ENCODE measurements around the gene MTHFSD.

MTHFSD gene

DNA sequence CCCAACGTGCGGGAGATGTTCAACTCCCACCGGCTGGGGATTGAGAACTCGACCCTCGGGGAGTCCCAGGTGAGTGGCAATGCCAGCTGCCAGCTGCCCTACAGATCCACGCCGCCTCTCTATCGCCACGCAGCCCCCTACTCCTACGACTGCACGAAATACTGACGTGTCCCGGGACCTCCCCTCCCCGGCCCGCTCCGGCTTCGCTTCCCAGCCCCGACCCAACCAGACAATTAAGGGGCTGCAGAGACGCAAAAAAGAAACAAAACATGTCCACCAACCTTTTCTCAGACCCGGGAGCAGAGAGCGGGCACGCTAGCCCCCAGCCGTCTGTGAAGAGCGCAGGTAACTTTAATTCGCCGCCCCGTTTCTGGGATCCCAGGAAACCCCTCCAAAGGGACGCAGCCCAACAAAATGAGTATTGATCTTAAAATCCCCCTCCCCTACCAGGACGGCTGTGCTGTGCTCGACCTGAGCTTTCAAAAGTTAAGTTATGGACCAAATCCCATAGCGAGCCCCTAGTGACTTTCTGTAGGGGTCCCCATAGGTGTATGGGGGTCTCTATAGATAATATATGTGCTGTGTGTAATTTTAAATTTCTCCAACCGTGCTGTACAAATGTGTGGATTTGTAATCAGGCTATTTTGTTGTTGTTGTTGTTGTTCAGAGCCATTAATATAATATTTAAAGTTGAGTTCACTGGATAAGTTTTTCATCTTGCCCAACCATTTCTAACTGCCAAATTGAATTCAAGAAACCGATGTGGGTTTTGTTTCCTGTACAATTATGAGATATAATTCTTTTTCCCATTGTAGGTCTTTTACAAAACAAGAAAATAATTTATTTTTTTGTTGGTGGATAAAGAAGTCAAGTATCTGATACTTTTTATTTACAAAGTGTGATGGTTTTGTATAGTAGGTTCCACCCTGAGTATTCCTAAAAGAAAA, 13.9 kb upstream of the MTHFSD start:
- TF ChIP-seq, protein P1, sequence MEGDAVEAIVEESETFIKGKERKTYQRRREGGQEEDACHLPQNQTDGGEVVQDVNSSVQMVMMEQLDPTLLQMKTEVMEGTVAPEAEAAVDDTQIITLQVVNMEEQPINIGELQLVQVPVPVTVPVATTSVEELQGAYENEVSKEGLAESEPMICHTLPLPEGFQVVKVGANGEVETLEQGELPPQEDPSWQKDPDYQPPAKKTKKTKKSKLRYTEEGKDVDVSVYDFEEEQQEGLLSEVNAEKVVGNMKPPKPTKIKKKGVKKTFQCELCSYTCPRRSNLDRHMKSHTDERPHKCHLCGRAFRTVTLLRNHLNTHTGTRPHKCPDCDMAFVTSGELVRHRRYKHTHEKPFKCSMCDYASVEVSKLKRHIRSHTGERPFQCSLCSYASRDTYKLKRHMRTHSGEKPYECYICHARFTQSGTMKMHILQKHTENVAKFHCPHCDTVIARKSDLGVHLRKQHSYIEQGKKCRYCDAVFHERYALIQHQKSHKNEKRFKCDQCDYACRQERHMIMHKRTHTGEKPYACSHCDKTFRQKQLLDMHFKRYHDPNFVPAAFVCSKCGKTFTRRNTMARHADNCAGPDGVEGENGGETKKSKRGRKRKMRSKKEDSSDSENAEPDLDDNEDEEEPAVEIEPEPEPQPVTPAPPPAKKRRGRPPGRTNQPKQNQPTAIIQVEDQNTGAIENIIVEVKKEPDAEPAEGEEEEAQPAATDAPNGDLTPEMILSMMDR (conservative IDR thresholded peaks at IDR 0.05; ENCODE audit: low read depth, low read length) = no peak
- peak; percentile 14 for DNase-seq (ENCODE audit: low read depth)
- peak overlapping the region; percentile 91 for H3K4me3 ChIP-seq (ENCODE audit: low read depth, low read length)

DNA sequence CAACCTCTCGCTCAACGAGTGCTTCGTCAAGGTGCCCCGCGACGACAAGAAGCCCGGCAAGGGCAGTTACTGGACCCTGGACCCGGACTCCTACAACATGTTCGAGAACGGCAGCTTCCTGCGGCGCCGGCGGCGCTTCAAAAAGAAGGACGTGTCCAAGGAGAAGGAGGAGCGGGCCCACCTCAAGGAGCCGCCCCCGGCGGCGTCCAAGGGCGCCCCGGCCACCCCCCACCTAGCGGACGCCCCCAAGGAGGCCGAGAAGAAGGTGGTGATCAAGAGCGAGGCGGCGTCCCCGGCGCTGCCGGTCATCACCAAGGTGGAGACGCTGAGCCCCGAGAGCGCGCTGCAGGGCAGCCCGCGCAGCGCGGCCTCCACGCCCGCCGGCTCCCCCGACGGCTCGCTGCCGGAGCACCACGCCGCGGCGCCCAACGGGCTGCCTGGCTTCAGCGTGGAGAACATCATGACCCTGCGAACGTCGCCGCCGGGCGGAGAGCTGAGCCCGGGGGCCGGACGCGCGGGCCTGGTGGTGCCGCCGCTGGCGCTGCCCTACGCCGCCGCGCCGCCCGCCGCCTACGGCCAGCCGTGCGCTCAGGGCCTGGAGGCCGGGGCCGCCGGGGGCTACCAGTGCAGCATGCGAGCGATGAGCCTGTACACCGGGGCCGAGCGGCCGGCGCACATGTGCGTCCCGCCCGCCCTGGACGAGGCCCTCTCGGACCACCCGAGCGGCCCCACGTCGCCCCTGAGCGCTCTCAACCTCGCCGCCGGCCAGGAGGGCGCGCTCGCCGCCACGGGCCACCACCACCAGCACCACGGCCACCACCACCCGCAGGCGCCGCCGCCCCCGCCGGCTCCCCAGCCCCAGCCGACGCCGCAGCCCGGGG, 12.9 kb upstream of the MTHFSD start:
- TF ChIP-seq, protein P1 (conservative IDR thresholded peaks at IDR 0.05; ENCODE audit: low read depth, low read length) = no peak

DNA sequence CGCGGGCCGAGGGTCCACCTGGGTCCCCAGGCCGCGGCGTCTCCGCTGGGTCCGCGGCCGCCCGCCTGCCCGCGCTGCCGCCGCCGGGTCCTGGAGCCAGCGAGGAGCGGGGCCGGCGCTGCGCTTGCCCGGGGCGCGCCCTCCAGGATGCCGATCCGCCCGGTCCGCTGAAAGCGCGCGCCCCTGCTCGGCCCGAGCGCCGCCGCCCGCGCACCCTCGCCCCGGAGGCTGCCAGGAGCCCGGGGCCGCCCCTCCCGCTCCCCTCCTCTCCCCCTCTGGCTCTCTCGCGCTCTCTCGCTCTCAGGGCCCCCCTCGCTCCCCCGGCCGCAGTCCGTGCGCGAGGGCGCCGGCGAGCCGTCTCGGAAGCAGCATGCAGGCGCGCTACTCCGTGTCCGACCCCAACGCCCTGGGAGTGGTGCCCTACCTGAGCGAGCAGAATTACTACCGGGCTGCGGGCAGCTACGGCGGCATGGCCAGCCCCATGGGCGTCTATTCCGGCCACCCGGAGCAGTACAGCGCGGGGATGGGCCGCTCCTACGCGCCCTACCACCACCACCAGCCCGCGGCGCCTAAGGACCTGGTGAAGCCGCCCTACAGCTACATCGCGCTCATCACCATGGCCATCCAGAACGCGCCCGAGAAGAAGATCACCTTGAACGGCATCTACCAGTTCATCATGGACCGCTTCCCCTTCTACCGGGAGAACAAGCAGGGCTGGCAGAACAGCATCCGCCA, 12.1 kb upstream of the MTHFSD start:
- TF ChIP-seq, protein P1 (conservative IDR thresholded peaks at IDR 0.05; ENCODE audit: low read depth, low read length) = no peak
- H3K4me3 ChIP-seq (ENCODE audit: low read depth, low read length) = peak overlapping the region; percentile 91
- DNase-seq (ENCODE audit: low read depth) = peak; percentile 83

More for the DNA sequence above, 12.9 kb upstream of the MTHFSD start:
- peak; percentile 45 for DNase-seq (ENCODE audit: low read depth)
- H3K4me3 ChIP-seq (ENCODE audit: low read depth, low read length) = peak overlapping the region; percentile 91

DNA sequence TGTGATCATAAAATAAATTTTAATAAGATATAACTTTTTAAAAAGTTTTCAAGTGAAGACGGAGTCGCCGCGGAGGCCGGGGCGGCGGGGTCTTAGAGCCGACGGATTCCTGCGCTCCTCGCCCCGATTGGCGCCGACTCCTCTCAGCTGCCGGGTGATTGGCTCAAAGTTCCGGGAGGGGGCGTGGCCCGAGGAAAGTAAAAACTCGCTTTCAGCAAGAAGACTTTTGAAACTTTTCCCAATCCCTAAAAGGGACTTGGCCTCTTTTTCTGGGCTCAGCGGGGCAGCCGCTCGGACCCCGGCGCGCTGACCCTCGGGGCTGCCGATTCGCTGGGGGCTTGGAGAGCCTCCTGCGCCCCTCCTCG, 11.5 kb upstream of the MTHFSD start, which contains the start of gene FOXC2:
Gene FOXC2, plus strand, starts transcription at position 229 of the 365 bp plus-strand sequence. CDS start 507 bp downstream, outside the sequence.
- peak; percentile 99 for DNase-seq (ENCODE audit: low read depth)
- TF ChIP-seq, protein P1 (conservative IDR thresholded peaks at IDR 0.05; ENCODE audit: low read depth, low read length) = no peak
- peak within 1 kb of the TSS; percentile 91 for H3K4me3 ChIP-seq (ENCODE audit: low read depth, low read length)

DNA sequence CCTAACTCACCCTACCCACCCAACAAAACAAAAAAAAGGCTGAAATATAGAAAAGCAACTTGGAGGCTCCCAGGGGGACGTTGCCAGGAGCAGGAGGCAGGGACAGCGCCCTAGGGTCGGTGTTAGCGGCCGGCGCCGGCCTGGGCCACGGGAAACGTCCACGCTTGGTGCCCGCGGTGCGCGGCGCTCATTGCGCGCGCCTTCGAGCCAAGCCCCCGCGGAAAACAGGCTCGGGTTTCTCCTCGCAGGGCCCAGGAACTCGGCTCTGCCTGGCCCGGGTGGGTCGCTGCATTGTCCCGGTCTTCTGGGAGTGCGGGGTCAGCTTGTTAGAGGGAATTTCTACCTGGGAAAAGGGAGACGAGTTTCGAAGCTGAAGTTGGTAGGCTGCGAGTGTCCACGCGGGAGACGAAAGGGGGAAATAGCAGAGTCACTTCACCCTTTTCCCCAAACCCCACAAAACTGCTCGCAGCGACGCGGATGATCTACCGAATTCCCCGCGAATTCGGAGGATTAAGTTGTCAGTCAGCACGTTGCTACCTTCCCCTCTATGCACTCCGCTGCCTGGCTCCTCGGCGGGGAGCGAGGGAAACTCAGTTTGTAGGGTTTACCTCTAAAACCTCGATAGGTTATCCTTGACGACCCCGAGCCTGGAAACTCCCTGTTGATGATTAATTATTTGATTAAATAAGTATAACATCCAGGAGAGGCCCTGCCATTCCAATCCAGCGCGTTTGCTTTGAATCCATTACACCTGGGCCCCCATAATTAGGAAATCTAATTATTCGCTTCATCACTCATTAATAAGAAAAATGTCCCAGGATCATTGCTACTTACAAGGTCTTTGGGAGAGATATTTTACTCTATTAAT, 10.8 kb upstream of the MTHFSD start:
- peak; percentile 58 for DNase-seq (ENCODE audit: low read depth)
- TF ChIP-seq, protein P1 (conservative IDR thresholded peaks at IDR 0.05; ENCODE audit: low read depth, low read length) = no peak
- H3K4me3 ChIP-seq (ENCODE audit: low read depth, low read length) = peak overlapping the region; percentile 91

Data from choroid plexus epithelial cell (primary cell).